ENCODE results near the gene SRP14.
"Not testable (repeated sequence)": the region's sequence is repeated elsewhere in the genome, so short reads cannot be mapped to it uniquely, and the experiment has no call there.

SRP14 gene

GRCh38 chr15:40016224-40016865, 22.6 kb downstream of the SRP14 start:
- no peak for DNase-seq

GRCh38 chr15:40014390-40014789, 24.6 kb downstream of the SRP14 start:
- DNase-seq = no peak

GRCh38 chr15:40013372-40013771, 25.6 kb downstream of the SRP14 start:
- DNase-seq = not testable (repeated sequence)

GRCh38 chr15:40011303-40011702, 27.7 kb downstream of the SRP14 start:
- DNase-seq = no peak

GRCh38 chr15:40010686-40011085, 28.3 kb downstream of the SRP14 start:
- no peak for DNase-seq

- DNase-seq = no peak
These were observed 30.8 kb downstream of the SRP14 start for GRCh38 chr15:40008061-40008765.

- DNase-seq = no peak
These were observed 32.3 kb downstream of the SRP14 start for GRCh38 chr15:40006646-40007045.

GRCh38 chr15:40006003-40006402, 33.0 kb downstream of the SRP14 start:
- DNase-seq = no peak

GRCh38 chr15:40003116-40003916, 35.7 kb downstream of the SRP14 start:
- peak; percentile 51 for DNase-seq

- DNase-seq = peak; percentile 68
These were observed 36.7 kb downstream of the SRP14 start for GRCh38 chr15:40002295-40002694.

GRCh38 chr15:39999538-40000200, 39.3 kb downstream of the SRP14 start:
- no peak for DNase-seq

GRCh38 chr15:39998511-39999077, 40.4 kb downstream of the SRP14 start:
- DNase-seq = no peak

GRCh38 chr15:39997639-39998038, 41.3 kb downstream of the SRP14 start:
- no peak for DNase-seq

GRCh38 chr15:39997031-39997430, 42.0 kb downstream of the SRP14 start:
- DNase-seq = no peak

GRCh38 chr15:39996228-39996627, 42.8 kb downstream of the SRP14 start:
- DNase-seq = not testable (repeated sequence)

GRCh38 chr15:39992953-39993352, 46.0 kb downstream of the SRP14 start:
- DNase-seq = not testable (repeated sequence)

GRCh38 chr15:39990706-39991105, 48.3 kb downstream of the SRP14 start:
- DNase-seq = no peak

GRCh38 chr15:39987821-39988220, 51.2 kb downstream of the SRP14 start:
- DNase-seq = no peak
